Stimulated activated CD4-positive, alpha-beta T cell treated with anti-CD3 and anti-CD28 coated beads, Interleukin-2, amount 100 ng/mL, for 48 hours (primary cell): Measurements from ENCODE around the gene PNPLA7.

Experiments used
- DNase-seq, 2 donors: peaks; one replicate each; pipeline ENCODE4 v3.0.0-alpha.2; 2020

Gene PNPLA7

GRCh38 chr9:137492464-137493363, 57.5 kb downstream of the PNPLA7 start:
- peak in 1 of 2 donors; percentile 11 for DNase-seq

GRCh38 chr9:137491735-137492432, 58.3 kb downstream of the PNPLA7 start:
- DNase-seq, result no peak

- DNase-seq, result no peak
Measured at GRCh38 chr9:137490532-137491186, 59.5 kb downstream of the PNPLA7 start.

- DNase-seq, result no peak
Measured at GRCh38 chr9:137488906-137489305, 61.3 kb downstream of the PNPLA7 start.

GRCh38 chr9:137488327-137488653, 61.9 kb downstream of the PNPLA7 start:
- no peak for DNase-seq

- no peak for DNase-seq
Measured at GRCh38 chr9:137487454-137488326, 62.5 kb downstream of the PNPLA7 start.

- no peak for DNase-seq
Measured at GRCh38 chr9:137486545-137487453, 63.4 kb downstream of the PNPLA7 start.

GRCh38 chr9:137486141-137486490, 64.1 kb downstream of the PNPLA7 start:
- DNase-seq, result no peak

GRCh38 chr9:137485343-137486140, 64.7 kb downstream of the PNPLA7 start:
- no peak for DNase-seq

- no peak for DNase-seq
Measured at GRCh38 chr9:137484551-137485315, 65.5 kb downstream of the PNPLA7 start.

- DNase-seq, result no peak
Measured at GRCh38 chr9:137482094-137482781, 68.0 kb downstream of the PNPLA7 start.

GRCh38 chr9:137480686-137481683, 69.2 kb downstream of the PNPLA7 start:
- no peak for DNase-seq

GRCh38 chr9:137479892-137480685, 70.1 kb downstream of the PNPLA7 start:
- DNase-seq, result no peak

- no peak for DNase-seq
Measured at GRCh38 chr9:137478962-137479861, 71.0 kb downstream of the PNPLA7 start.

GRCh38 chr9:137478613-137478961, 71.6 kb downstream of the PNPLA7 start:
- DNase-seq, result no peak
